ENCODE data around the gene UQCRHL.
"Not testable (repeated sequence)": the region's sequence is repeated elsewhere in the genome, so short reads cannot be mapped to it uniquely, and the experiment has no call there.

The UQCRHL gene
- long read RNA-seq, partial matches to known transcripts, result 0 of 1 reads
- long read RNA-seq, other reads (novel, unspliced or antisense), result 1 of 1 reads

GRCh38 chr1:15807549-15807948, at the start of gene UQCRHL:
UQCRHL (minus strand) TSS chr1:15807649; CDS start chr1:15807649, 0 bp downstream.
- not testable (repeated sequence) for DNase-seq (ENCODE audit: low read depth in 1 of 2, low spot score in 1 of 2); H3K27ac ChIP-seq (replicated peaks); H3K4me3 ChIP-seq (replicated peaks; ENCODE audit: insufficient read depth, low read length); H3K27me3 ChIP-seq (ENCODE audit: insufficient read depth, poor library complexity, severe bottlenecking)

- no peaks in the 10 kb centered on the region for H3K27me3 ChIP-seq (ENCODE audit: insufficient read depth, poor library complexity, severe bottlenecking)
Observed at GRCh38 chr1:15856888-15857287, 49.4 kb upstream of the UQCRHL start.

GRCh38 chr1:15852828-15853302, 45.4 kb upstream of the UQCRHL start:
- no peak overlapping the region for H3K27ac ChIP-seq (replicated peaks)

More at GRCh38 chr1:15856888-15857287, 49.4 kb upstream of the UQCRHL start:
- no peak for DNase-seq (ENCODE audit: low read depth in 1 of 2, low spot score in 1 of 2)
- no peak overlapping the region for H3K27ac ChIP-seq (replicated peaks)
- no peak for TF ChIP-seq GABPA (IDR thresholded peaks at IDR 0.05; ENCODE audit: low read depth)
- H3K4me3 ChIP-seq (replicated peaks; ENCODE audit: insufficient read depth, low read length), result no peak overlapping the region

GRCh38 chr1:15852036-15852827, 44.8 kb upstream of the UQCRHL start:
- Histone ChIP-seq H3K27me3 (ENCODE audit: insufficient read depth, poor library complexity, severe bottlenecking) (no peaks in the 10 kb centered on the region), H3K4me3 (replicated peaks; ENCODE audit: insufficient read depth, low read length) (no peak overlapping the region), H3K27ac (replicated peaks) (no peak overlapping the region)
- no peak for DNase-seq (ENCODE audit: low read depth in 1 of 2, low spot score in 1 of 2)
- TF ChIP-seq CTCF (IDR thresholded peaks at IDR 0.05; ENCODE audit: insufficient read depth, low read length) (no peak), SPI1 (IDR thresholded peaks at IDR 0.05; ENCODE audit: borderline replicate concordance, low read depth) (no peak), REST (IDR thresholded peaks at IDR 0.05; ENCODE audit: insufficient replicate concordance, low read depth) (no peak), GABPA (IDR thresholded peaks at IDR 0.05; ENCODE audit: low read depth) (no peak), POLR2AphosphoS5 (IDR thresholded peaks at IDR 0.05; ENCODE audit: low read depth) (no peak)

More at GRCh38 chr1:15852828-15853302, 45.4 kb upstream of the UQCRHL start:
- no peak overlapping the region for H3K4me3 ChIP-seq (replicated peaks; ENCODE audit: insufficient read depth, low read length)
- TF ChIP-seq POLR2AphosphoS5 (IDR thresholded peaks at IDR 0.05; ENCODE audit: low read depth), result no peak
- no peak for TF ChIP-seq SPI1 (IDR thresholded peaks at IDR 0.05; ENCODE audit: borderline replicate concordance, low read depth)
- no peaks in the 10 kb centered on the region for H3K27me3 ChIP-seq (ENCODE audit: insufficient read depth, poor library complexity, severe bottlenecking)
- no peak for DNase-seq (ENCODE audit: low read depth in 1 of 2, low spot score in 1 of 2)

- no peak overlapping the region for H3K4me3 ChIP-seq (replicated peaks; ENCODE audit: insufficient read depth, low read length)
- TF ChIP-seq GABPA (IDR thresholded peaks at IDR 0.05; ENCODE audit: low read depth) (no peak), SPI1 (IDR thresholded peaks at IDR 0.05; ENCODE audit: borderline replicate concordance, low read depth) (no peak), CTCF (IDR thresholded peaks at IDR 0.05; ENCODE audit: insufficient read depth, low read length) (no peak), REST (IDR thresholded peaks at IDR 0.05; ENCODE audit: insufficient replicate concordance, low read depth) (no peak), POLR2AphosphoS5 (IDR thresholded peaks at IDR 0.05; ENCODE audit: low read depth) (no peak)
- no peak for DNase-seq (ENCODE audit: low read depth in 1 of 2, low spot score in 1 of 2)
- H3K27ac ChIP-seq (replicated peaks), result no peak overlapping the region
- H3K27me3 ChIP-seq (ENCODE audit: insufficient read depth, poor library complexity, severe bottlenecking), result no peaks in the 10 kb centered on the region
Observed at GRCh38 chr1:15851210-15852035, 44.0 kb upstream of the UQCRHL start.

Measured in HL-60 (cell line).